H1 (cell line): Measurements from ENCODE around the gene HSD17B8.

Experiments
- CHD2 ChIP-seq: IDR thresholded peaks from 2 replicates; pipeline ENCODE4 v1.6.1; 2012; ENCODE audit warnings: low read length, improper control_type of control experiment
- EP300 ChIP-seq, 2 experiments: IDR thresholded peaks; 1 replicate in 1 of 2; 2 replicates in 1 of 2; pipeline ENCODE4 v1.6.1; 2011 to 2012; ENCODE audit warnings: low read depth in 2 of 2, low read length in 2 of 2, mild to moderate bottlenecking in 2 of 2, borderline replicate concordance in 1 of 2, inconsistent platforms in 1 of 2, moderate library complexity in 1 of 2
- EZH2 ChIP-seq: fragments of 200-600 bp; sonication (generic); IDR thresholded peaks from 2 replicates; pipeline ENCODE4 v1.7.1; 2012; ENCODE audit warnings: low read depth, mild to moderate bottlenecking, moderate library complexity, low read length, inconsistent platforms; ENCODE audit not compliant: severe bottlenecking
- KDM1A ChIP-seq: fragments of 200-600, 300-600 bp; sonication (generic); IDR thresholded peaks from 2 replicates; pipeline ENCODE4 v1.7.1; 2016; ENCODE audit warnings: mild to moderate bottlenecking, low read length, borderline replicate concordance
- POLR2AphosphoS5 ChIP-seq: IDR thresholded peaks from 2 replicates; pipeline ENCODE4 v1.6.1; 2011; ENCODE audit warnings: low read depth, low read length
- RAD21 ChIP-seq, 2 experiments: IDR thresholded peaks in 1 of 2; conservative IDR thresholded peaks in 1 of 2; 2 replicates each; pipeline ENCODE4 v1.6.1; 2011; ENCODE audit warnings: low read depth in 2 of 2, low read length in 2 of 2, improper control_type of control experiment in 1 of 2, inconsistent platforms in 1 of 2, mild to moderate bottlenecking in 1 of 2, moderate library complexity in 1 of 2
- RXRA ChIP-seq: IDR thresholded peaks from 2 replicates; pipeline ENCODE4 v1.6.1; 2011; ENCODE audit warnings: low read depth, mild to moderate bottlenecking, low read length, moderate library complexity; ENCODE audit not compliant: insufficient read depth
- SP4 ChIP-seq: IDR thresholded peaks from 2 replicates; pipeline ENCODE4 v1.6.1; 2012; ENCODE audit warnings: low read length, inconsistent platforms
- TAF7 ChIP-seq: optimal IDR thresholded peaks from 2 replicates; pipeline ENCODE3; 2011; ENCODE audit warnings: low read depth, mild to moderate bottlenecking, inconsistent platforms, low read length, moderate library complexity, borderline replicate concordance
- YY1 ChIP-seq: IDR thresholded peaks from 2 replicates; pipeline ENCODE4 v1.6.1; 2011; ENCODE audit warnings: low read depth, mild to moderate bottlenecking, low read length
- TF ChIP-seq, protein P1 (sequence below), 3 experiments: IDR thresholded peaks; 1 replicate in 2 of 3; 2 replicates in 1 of 3; pipeline versions ENCODE4 v1.5.1 to v1.6.1; 2011; ENCODE audit warnings: low read length in 3 of 3, mild to moderate bottlenecking in 3 of 3, inconsistent platforms in 2 of 3, low read depth in 1 of 3, moderate library complexity in 1 of 3; ENCODE audit not compliant: insufficient read depth in 1 of 3; ENCODE audit errors: control extremely low read depth in 1 of 3

DNA sequence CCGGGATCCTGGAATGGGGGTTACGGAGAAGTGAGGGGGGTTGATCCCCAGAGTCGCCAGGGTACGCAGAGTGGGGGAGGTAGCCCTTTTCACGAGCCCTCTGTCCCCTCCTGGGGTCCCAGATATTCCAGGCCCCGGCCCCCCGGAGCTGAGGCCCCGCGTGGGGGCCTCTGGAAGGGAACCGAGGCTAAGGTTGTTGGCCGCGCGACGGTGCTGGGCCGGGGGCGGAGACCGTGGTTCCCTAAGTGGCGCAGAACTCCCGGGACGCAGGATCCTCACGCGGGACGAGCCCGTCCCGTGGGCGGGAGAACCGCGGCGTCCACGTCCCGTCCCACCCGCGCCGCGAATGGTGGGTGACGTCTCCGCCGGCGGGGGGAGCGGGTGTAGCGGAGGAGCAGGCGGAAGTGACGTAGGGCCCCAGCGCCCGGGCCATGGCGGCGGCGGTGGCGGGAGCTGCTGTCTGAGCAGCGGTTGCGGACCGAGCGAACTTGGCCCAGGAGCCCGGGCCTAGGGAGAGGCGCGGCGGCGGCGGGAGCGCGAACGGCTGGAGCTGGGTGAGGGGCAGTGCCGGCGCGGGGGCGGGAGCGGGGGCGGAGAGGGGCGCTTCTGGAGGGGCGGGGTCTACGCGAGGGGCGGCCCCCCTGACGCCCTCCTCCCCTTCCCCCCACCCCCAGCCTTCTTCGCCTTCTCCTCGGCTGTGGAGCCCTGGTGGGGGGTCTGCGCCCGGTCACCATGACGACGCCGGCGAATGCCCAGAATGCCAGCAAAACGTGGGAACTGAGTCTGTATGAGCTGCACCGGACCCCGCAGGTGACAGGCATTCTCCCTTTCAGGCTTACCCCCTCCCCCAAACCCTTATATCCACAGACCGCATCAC, 3.9 kb downstream of the HSD17B8 start, which contains the start of gene RING1:
- TF ChIP-seq POLR2AphosphoS5 = peak; percentile 55
- TF ChIP-seq RAD21 (IDR thresholded peaks at IDR 0.05 in 1 of 2, conservative IDR thresholded peaks at IDR 0.05 in 1 of 2; ENCODE audit: low read depth in 2 of 2, low read length in 2 of 2) = no peak
- TF ChIP-seq, protein P1, sequence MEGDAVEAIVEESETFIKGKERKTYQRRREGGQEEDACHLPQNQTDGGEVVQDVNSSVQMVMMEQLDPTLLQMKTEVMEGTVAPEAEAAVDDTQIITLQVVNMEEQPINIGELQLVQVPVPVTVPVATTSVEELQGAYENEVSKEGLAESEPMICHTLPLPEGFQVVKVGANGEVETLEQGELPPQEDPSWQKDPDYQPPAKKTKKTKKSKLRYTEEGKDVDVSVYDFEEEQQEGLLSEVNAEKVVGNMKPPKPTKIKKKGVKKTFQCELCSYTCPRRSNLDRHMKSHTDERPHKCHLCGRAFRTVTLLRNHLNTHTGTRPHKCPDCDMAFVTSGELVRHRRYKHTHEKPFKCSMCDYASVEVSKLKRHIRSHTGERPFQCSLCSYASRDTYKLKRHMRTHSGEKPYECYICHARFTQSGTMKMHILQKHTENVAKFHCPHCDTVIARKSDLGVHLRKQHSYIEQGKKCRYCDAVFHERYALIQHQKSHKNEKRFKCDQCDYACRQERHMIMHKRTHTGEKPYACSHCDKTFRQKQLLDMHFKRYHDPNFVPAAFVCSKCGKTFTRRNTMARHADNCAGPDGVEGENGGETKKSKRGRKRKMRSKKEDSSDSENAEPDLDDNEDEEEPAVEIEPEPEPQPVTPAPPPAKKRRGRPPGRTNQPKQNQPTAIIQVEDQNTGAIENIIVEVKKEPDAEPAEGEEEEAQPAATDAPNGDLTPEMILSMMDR (IDR thresholded peaks at IDR 0.05; ENCODE audit: control extremely low read depth in 1 of 3, insufficient read depth in 1 of 3, low read depth in 1 of 3, low read length in 3 of 3) = no peak; a peak in 1 of 4 replicates
- no peak for TF ChIP-seq SP4
- TF ChIP-seq EP300 (IDR thresholded peaks at IDR 0.05; ENCODE audit: borderline replicate concordance in 1 of 2, low read depth in 2 of 2, low read length in 2 of 2) = no peak
- no peak for TF ChIP-seq RXRA
- TF ChIP-seq TAF7 = no peak
- peak; percentile 11 for TF ChIP-seq EZH2
- peak; percentile 88 for TF ChIP-seq YY1
- TF ChIP-seq CHD2 = no peak
- TF ChIP-seq KDM1A = no peak
